HG02642 (cell line): ENCODE measurements around the gene IP6K2.
A peak's percentile ranks its signal among the peaks of the same experiment; 100 is the strongest.
"Not testable (repeated sequence)": the region's sequence is repeated elsewhere in the genome, so short reads cannot be mapped to it uniquely, and the experiment has no call there.

Experiments
- ATAC-seq: cut with Tn5 transposase; IDR thresholded peaks from one replicate; pipeline ENCODE4 v1.9.1; 2021; ENCODE audit warnings: mild to moderate bottlenecking; ENCODE audit not compliant: unreplicated experiment, poor library complexity

Gene IP6K2, protein sequence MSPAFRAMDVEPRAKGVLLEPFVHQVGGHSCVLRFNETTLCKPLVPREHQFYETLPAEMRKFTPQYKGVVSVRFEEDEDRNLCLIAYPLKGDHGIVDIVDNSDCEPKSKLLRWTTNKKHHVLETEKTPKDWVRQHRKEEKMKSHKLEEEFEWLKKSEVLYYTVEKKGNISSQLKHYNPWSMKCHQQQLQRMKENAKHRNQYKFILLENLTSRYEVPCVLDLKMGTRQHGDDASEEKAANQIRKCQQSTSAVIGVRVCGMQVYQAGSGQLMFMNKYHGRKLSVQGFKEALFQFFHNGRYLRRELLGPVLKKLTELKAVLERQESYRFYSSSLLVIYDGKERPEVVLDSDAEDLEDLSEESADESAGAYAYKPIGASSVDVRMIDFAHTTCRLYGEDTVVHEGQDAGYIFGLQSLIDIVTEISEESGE

DNA sequence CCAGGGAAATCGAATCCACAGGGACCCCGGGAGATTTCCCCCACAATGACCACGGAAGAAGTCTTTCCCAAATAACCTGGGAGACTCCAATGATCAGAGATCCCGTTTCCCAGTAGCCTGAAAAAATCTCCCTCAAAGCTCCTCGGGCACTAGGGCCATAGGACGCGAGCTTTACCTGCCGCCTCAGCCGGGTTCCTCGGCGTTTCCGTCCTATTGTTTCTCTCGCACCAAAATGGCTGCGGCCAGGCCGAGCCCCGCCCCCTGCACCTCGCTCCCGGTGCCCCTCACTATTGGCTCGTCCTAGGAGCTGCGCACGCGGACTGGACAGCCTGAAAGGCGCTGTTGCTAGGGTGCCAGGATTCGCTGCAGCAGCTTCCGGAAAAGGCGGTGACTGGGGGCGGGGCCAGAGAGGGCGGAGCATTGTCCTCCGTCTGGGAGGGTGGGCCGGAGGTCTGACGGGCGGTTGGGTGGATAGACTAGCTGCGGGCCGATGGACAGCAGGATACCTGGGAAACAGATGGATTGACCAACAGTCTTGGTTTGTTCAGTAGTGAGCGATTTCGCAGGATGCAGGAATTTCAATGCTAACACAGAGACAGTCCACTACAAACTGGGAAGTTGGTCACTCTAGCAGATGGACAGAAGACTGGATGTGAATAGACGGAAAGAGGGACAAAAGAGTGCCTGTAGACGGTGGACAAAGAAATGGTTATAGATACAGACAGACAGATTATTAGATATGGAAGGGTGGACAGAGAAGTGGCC, at the start of gene IP6K2:
IP6K2 (minus strand) TSS at position 240 of the 765 bp plus-strand sequence. CDS start 21,930 bp downstream, outside the sequence.
- ATAC-seq: peak; percentile 98

DNA sequence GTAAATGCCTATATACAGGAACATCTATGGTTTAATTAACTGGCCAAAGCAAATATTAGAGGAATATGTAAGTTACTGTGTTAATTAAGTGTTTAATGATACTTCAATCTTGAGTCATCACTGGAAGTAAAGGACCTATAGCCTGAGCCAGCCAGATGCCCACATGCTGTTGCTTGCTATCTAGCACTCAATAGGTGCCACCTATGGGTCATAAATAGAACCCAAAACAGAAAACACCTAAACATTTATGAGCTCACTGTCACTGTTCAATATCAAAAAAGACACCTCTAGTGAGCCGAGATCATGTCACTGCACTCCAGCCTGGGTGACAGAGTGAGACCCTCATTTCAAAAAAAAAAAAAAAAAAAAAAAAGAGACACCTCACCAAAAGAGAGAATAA, 48.4 kb upstream of the IP6K2 start:
- ATAC-seq: no peak

DNA sequence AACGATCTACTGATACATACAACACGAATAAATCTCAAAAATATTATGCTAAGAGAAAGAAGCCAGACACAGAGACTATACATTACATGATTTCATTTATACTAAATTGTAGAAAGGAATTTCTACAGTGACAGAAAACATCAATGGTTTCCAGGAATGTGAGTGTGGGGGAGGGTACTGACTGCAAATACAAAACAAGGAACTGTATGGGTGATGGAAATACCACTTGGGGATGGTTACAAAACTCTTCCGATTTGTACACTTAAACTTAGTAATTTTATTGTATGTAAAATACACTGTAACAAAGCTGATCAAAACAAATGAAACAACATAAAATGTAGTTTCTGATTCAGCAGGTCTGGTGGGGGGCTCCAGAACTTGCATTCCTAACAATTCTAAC, 45.8 kb upstream of the IP6K2 start:
- no peak for ATAC-seq

DNA sequence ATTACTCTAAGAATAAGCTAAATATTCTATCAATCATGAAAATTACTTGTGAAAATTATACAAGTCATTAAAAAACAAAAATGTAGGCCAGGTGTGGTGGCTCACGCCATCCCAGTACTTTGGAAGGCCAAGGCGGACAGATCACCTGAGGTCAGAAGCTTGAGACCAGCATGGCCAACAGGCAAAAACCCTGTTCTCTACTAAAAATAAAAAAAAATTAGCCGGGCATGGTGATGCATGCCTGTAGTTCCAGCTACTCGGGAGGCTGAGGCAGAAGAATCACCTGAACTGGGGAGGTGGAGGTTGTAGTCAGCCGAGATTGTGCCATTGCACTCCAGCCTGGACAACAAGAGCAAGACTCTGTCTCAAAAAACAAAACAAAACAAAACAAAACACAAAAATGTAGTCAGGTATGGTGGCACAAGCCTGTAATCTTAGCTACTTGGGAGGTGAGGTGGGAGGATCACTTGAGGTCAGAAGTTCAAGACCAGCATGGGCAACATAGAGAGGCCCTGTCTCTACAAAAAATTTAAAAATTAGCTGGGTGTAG, 43.0 kb upstream of the IP6K2 start:
- ATAC-seq: not testable (repeated sequence)

DNA sequence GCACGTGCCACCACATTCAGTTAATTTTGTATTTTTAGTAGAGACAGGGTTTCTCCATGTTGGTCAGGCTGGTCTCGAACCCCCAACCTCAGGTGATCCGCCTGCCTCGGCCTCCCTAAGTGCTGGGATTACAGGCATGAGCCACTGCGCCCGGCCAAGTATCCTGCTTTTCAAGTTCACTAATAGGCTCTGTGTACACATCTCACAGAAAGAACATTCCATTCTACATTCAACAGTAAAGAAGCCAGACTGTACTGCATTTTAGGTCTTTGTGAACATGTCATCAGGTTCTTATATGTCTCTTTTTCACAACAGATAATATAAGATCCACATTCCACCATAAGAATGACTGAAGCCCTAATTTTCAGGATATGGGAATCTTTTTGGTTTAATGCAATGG, 42.5 kb upstream of the IP6K2 start:
- not testable (repeated sequence) for ATAC-seq

DNA sequence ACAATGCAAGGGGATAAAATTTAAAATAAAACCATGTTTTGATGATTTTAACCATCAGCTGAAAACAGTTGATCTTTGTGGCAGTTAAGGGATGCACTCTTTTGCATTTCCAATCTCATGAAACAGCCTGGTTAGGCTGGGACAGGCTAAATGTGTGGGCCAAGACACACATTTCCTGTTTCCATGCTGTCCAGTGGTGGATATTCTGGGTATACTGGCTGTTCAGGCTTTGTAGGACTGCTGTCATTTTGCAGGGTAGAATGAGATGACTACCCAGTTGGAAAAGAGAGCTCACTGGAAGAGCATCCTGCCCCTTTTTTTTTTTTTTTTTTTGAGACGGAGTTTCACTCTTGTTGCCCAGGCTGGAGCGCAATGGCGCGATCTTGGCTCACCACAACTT, 42.0 kb upstream of the IP6K2 start:
- no peak for ATAC-seq

DNA sequence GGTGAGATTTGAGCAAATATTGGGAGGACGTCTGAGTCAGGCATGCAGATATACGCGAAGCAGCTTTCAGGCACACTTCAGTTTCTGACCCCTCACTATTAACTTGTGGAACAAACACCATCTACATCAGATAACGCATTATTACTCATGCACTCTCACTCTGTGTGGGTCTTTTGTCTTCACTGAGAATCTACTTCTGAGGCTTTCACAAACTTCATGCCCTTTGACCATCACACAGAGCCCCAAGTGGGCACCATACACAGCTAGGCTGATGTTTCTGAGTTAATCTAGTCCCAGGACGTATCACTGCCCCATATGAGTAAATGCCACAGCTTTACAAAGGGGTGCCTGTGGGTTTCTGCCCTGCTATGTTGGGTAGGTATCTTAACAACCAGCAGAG, 39.6 kb upstream of the IP6K2 start:
- no peak for ATAC-seq

DNA sequence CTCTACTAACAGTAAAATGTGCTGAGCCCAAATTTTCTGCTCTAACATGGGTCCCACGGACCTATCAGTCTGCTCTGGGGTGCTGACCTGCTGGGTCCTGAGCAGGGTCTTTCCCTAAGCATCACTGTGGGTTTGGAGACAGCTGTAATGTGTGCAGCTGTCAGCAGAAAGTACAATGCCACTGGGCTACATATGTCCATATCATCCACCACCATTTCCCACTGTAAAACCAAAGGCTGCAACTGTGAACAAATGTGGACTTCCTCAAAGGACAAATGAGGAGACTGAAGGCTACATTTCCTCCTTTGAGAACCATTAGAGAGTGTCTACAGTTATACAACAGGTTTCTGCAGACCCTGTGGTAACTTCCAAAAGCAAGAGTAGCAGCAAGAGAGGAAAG, 33.8 kb upstream of the IP6K2 start:
- ATAC-seq: no peak

DNA sequence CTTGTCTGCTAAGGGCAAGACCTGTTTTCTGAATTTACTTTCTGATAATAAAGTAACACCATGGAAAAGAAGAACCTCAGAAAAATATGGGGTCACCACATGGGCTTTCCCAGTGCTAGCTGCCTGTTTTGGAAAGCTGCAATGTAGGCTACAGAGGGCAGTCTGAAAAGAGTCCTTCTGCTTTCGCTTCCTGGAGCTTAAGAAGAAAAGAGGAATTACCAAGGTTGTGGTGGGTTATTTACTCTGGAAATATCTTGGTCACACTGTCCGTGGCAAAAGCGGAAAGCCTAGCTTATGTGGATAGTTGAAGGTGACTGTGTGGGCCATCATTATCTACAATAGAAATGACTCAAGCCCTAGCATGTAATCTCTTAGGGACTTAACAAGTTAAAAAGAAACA, 31.7 kb upstream of the IP6K2 start:
- no peak for ATAC-seq

DNA sequence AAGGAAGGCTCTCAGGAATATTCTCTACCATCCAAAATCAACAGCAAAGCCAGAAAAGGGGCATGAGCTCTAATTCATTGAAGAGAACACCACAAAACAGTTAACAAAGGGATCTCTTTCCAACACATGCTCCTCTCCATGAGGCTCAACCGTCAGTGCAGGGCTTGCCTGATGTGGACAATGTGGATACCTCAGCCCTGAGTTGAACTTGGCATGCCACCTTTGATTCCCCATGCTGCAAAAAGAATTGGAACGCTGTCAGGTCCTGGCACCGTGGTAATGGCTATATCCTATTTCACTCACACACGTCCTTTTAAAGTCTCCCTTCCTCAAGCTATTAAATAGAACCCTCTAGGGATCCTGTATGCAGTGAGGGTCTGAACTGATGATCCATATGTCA, 30.7 kb upstream of the IP6K2 start:
- no peak for ATAC-seq

DNA sequence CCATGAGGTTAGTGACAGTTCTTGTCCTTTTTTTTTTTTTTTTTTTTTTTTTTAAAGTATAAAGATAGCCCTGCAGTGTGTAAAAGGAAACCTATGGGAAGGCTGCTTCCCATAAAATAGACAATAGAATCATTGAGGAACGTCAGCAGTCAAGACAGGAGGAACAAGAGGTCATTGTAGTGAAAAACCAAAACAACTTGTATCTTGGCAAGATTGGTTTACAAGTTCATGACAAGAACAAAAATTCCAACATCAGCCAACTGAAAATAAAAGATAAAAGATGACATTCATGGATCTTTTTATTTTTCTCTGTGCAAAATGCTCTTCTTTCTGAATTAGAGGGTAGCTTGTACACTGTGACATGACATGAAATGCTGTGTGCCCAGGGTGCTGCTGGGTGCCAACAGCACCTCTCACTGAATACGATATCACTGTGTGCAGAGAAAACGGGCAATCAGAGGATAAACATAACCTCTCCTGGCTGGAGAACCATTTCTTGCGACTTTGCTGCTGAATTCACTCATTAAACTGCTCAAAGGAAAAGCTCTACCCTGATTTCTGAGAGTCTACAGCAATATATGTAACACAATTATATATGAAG, 30.1 kb upstream of the IP6K2 start:
- ATAC-seq: no peak

DNA sequence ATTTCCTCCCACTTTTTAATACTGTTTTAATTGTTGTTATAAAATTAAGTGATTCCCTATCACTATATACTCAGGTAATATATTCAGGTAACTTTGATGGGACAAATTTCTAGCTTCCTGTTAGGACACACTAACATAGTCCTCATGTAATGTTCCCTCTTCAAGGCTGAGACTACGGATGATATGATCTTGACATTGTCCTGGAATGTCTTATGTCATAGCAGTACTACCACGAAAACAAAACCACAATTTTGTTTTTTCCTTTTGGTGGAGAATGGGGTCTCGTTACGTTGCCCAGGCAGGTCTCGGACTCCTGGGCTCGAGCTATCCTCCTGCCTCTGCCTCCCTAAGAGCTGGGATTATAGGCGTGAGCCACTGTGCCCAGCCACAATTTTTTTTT, 26.8 kb upstream of the IP6K2 start:
- no peak for ATAC-seq

DNA sequence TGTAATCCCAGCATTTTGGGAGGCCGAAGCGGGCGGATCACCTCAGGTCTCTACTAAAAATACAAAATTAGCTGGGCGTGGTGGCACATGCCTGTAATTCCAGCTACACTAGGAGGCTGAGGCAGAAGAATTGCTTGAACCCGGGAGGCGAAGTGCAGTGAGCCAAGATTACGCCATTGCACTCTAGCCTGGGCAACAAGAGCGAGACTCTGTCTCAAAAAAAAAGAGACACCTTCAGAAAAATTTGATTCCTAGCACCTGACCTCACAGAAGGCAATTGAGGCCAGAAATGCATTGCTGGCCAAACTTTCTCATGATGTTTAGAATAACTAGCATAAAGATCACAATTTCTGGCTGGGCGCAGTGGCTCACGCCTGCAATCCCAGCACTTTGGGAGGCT, 24.2 kb upstream of the IP6K2 start:
- ATAC-seq: not testable (repeated sequence)

DNA sequence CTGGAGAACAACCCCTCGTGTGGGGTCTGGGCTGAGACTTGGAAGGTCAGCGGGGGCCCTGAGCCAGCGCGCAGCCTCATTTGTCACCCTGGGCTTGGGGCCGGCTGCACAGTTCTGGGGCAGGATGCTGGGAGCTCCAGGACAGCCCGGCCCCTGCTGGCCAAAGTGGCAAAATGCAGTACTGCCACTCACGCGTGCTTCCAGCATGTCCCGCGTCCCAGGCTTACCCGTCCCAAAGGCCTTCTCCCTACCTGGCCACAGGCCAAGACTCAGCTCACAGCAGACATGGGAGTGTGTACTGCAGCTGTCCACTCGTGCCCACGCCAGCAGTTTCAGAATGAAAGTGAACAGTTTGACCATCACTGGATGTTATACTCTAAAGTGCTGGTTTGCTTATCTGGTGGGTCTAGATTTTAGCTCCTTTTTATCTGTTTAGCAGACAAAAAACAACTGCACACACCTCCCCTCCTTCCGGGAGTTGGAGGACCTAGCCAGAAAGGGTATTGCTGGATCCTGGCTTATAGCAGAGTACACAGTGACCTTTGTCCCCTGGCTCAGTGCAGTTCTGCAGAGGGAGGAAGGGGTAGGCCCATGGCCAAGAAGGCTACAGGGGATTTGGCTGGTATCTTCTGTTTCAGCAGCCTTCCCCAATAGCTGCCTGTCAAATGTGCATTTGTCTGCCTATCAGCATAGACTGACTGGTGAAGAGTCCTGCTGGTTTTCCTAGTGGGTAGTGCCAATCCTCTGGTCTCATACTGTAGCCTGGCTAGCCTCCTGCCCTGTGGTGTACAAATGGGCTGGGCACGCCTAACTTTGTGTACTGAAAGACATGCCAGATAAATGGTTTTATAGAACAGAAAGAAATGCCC, 23.2 kb upstream of the IP6K2 start:
- peak; percentile 76 for ATAC-seq

DNA sequence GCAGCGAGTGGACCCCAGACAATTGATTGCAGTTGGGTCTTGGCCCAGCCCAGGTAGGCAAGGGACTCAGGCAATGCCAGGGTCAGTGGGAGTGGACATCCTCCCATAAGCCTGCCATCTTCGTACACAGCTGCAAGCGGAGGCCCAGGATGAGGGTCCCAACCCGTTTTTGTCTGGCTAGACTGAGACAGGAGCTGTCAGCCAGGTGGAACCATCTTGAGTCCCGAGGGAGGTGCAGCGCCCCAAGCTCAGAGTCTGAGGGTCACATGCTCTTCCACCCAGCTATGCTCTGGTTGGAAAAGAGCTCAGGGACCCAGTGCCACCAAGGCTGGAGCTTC, 22.6 kb upstream of the IP6K2 start:
- ATAC-seq: no peak

DNA sequence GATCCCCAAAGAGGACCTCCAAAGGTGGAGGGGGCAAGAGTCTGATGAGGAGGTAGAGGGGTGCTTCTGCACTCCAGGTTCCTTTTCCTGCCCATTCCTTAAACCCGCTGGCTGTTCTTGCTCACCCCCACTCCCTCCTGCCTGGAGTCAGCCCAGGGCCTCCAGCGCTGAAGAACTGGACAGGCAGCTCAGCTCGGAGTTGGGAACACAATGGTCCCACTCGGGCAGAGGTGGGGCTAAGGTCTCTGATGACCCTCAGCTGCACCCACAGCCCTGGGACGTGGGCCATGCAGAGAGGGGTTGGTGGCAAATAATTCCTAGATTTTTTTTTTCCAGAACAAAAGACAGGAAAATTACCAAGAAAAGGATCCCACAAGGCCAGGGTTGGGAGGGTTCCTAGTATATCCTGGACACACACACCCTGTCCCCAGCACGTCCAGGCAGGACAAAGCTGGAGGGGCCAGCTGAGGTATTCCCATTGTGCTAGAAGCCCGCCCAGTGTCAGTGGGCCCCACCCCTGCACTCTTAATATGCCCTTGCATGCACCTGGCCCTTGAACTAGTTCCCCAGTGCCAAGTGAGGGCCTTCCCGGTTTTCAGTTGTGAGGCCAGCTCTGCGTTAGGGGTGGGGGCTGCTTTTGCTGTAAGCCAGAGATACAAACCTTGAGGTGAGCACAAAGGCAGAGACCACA, 22.1 kb upstream of the IP6K2 start:
- no peak for ATAC-seq

DNA sequence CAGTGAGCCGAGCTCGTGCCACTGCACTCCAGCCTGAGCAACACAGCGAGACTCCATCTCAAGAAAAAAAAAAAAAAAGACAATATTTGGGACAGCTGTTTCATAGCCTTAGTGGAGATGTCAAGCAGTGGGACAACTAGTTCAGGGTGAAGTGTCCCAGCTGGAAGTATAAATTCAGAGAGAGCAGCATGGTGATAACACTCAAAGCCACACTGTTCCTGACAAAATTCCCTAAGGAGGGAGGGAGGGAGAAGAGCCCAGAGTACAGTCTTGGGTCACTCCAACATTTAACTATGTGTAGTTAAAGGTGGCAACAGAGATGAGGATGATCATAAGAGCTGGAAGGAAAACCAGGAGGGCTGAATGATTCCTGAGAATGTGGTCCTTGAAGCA, 21.1 kb upstream of the IP6K2 start:
- no peak for ATAC-seq

DNA sequence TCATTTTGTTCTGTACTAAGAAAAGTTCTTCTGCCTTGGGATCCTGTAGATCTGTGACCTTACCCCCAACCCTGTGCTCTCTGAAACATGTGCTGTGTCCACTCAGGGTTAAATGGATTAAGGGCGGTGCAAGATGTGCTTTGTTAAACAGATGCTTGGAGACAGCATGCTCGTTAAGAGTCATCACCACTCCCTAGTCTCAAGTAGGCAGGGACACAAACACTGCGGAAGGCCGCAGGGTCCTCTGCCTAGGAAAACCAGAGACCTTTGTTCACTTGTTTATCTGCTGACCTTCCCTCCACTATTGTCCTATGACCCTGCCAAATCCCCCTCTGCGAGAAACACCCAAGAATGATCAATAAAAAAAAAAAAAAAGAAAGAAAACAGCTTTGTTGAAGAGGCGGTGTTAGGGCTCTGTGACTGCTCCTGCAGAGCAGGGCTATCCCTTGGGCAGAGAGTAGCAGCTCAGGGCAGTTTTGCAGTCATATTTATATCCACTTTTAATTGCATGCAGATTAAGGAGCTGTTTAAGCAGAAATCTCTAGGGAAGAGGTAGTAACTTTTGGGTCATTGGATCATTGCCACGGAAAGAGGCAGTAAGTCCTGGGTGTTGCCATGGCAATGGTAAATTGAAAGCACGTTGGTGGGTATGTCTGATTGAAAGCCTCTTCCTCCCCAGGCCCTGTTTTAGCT, 18.2 kb upstream of the IP6K2 start:
- not testable (repeated sequence) for ATAC-seq

DNA sequence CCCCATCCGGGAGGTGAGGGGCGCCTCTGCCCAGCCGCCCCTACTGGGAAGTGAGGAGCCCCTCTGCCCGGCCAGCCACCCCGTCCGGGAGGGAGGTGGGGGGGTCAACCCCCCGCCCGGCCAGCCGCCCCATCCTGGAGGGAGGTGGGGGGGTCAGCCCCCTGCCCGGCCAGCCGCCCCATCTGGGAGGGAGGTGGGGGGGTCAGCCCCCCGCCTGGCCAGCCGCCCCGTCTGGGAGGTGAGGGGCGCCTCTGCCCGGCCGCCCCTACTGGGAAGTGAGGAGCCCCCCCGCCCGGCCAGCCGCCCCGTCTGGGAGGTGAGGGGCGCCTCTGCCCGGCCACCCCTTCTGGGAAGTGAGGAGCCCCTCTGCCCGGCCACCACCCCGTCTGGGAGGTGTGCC, 17.5 kb upstream of the IP6K2 start:
- not testable (repeated sequence) for ATAC-seq
